ENCODE data around the gene JOSD2. TPM values are rescaled to one million over a fixed set of nuclear protein-coding genes. Genes with fewer than 3 reads are reported as not detected.
A peak's percentile ranks its signal among the peaks of the same experiment; 100 is the strongest.

The JOSD2 gene
- total and polyA plus RNA-seq, 2 donors (not counting 1 experiment from before 2014, with no cell fraction given): 25.0 to 32.8 TPM

DNA sequence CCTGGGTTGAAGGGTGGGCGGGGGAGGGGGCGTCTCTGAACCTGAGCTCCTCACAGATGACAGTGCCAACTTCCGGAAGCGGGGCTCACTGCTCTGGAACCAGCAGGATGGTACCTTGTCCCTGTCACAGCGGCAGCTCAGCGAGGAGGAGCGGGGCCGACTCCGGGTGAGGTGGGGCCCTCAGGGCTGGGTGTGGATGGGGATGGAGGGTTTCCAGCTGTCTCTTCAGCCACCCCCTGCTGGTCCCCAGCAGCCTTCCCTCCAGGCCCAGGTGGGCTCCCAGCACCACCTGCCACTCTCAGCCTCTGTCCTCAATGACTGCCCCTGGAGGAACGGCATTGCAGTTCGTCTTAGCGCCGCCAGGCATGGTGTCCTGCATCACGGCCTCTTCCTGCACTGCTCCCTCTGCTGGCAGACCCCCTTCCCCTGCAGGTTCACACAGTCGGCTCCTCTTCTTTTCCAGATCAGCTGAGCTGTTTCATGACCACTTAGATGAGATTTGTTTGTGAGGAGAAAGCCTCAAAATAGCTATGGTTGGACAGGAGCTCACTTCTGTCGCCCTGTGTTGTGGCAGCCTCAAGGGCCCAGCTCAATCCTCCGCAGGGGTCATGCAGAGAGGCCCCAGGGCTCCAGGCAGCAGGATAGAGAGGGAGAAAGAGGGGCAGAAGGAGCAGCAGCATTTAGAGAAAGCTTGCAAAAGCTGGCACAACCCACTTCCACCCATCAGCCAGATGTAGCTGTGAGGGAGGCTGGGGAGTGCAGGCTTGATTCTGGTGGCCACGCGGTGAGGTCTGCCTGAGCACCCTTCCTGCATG is 31.9 kb downstream of the JOSD2 start:
- Histone ChIP-seq H3K27ac (ENCODE audit: low read length in 2 of 2) (no peak overlapping the region), H3K4me3 (ENCODE audit: control extremely low read depth in 1 of 5, extremely low read depth in 1 of 5, insufficient read depth in 1 of 5, low read depth in 2 of 5, low read length in 4 of 5) (no peak overlapping the region), H2AFZ (ENCODE audit: insufficient read depth, low read depth, low read length, poor library complexity, severe bottlenecking) (no peak overlapping the region), H3K4me1 (ENCODE audit: control insufficient read depth in 2 of 2, insufficient read depth in 2 of 2, low read length in 2 of 2) (peaks cover 14 to 23% of the 10 kb centered on the region in 2 donors), H3K36me3 (replicated peaks in 1 of 2; ENCODE audit: control extremely low read depth in 1 of 2, control insufficient read depth in 1 of 2, extremely low read depth in 1 of 2, insufficient read depth in 2 of 2, low read length in 1 of 2) (peaks cover 0 to 48% of the 10 kb centered on the region in 2 experiments), H3K79me2 (ENCODE audit: control insufficient read depth, insufficient read depth, low read length) (peaks cover 45% of the 10 kb centered on the region), H4K20me1 (ENCODE audit: control insufficient read depth, insufficient read depth, low read length, poor library complexity, severe bottlenecking) (peaks cover 49% of the 10 kb centered on the region), H3K9ac (ENCODE audit: low read length) (no peak overlapping the region), H3K4me2 (replicated peaks; ENCODE audit: low read depth, low read length, poor library complexity, severe bottlenecking) (no peak overlapping the region), H3K27me3 (replicated peaks in 1 of 4; ENCODE audit: control extremely low read depth in 1 of 4, control insufficient read depth in 3 of 4, insufficient read depth in 4 of 4, low read length in 3 of 4) (no peaks in the 10 kb centered on the region), H3K9me3 (ENCODE audit: control extremely low read depth in 1 of 3, control insufficient read depth in 2 of 3, insufficient read depth in 1 of 3, low read length in 2 of 3) (peaks cover 0 to 11% (median 0%) of the 10 kb centered on the region in 3 donors)
- no peak for TF ChIP-seq EZH2 (IDR thresholded peaks at IDR 0.05; ENCODE audit: borderline replicate concordance, insufficient read depth, low read depth, low read length, poor library complexity, severe bottlenecking)
- TF ChIP-seq, protein P1, sequence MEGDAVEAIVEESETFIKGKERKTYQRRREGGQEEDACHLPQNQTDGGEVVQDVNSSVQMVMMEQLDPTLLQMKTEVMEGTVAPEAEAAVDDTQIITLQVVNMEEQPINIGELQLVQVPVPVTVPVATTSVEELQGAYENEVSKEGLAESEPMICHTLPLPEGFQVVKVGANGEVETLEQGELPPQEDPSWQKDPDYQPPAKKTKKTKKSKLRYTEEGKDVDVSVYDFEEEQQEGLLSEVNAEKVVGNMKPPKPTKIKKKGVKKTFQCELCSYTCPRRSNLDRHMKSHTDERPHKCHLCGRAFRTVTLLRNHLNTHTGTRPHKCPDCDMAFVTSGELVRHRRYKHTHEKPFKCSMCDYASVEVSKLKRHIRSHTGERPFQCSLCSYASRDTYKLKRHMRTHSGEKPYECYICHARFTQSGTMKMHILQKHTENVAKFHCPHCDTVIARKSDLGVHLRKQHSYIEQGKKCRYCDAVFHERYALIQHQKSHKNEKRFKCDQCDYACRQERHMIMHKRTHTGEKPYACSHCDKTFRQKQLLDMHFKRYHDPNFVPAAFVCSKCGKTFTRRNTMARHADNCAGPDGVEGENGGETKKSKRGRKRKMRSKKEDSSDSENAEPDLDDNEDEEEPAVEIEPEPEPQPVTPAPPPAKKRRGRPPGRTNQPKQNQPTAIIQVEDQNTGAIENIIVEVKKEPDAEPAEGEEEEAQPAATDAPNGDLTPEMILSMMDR (IDR thresholded peaks at IDR 0.05): peak; percentile 40
- Mint-ChIP-seq H3K9me3 (ENCODE audit: insufficient read depth) (no peaks in the 10 kb centered on the region), H3K4me1 (peaks cover 29% of the 10 kb centered on the region), H3K4me3 (peak overlapping the region; percentile 39), H3K27me3 (no peaks in the 10 kb centered on the region), H3K27ac (peak overlapping the region; percentile 50)
- ATAC-seq (ENCODE audit: low read depth): no peak
- intact Hi-C loops (cut with micrococcal nuclease): no loop called here
- CTCF ChIA-PET: interaction anchor here (1.0 to 1.5 kb wide), 5 partner anchors 16 to 150 kb away, joined by 3 to 4 read pairs (median 3); partner anchors contain the start of gene KCNC3
- DNase-seq: no peak
- WGBS (ENCODE audit: insufficient coverage): 99% methylated on average over 16 of the region's 19 CpGs
- POLR2A ChIA-PET: no interaction called here
